HL-60 (cell line): Measurements from ENCODE around the gene DTYMK.
A peak's percentile ranks its signal among the peaks of the same experiment; 100 is the strongest.

Source experiments
- DNase-seq, 2 experiments: peaks; one replicate each; pipeline ENCODE4 v3.0.0-alpha.2; 2010 to 2020; ENCODE audit warnings: low read depth in 1 of 2, low spot score in 1 of 2
- H3K27ac ChIP-seq: fragments of 250-450 bp; sonication (Bioruptor Pico); replicated peaks from 2 replicates; pipeline ENCODE4 v1.5.1; 2020; ENCODE audit warnings: mild to moderate bottlenecking, moderate library complexity
- H3K27me3 ChIP-seq: fragments of 250-450 bp; sonication (Bioruptor Pico); 2 replicates; pipeline ENCODE4 v1.5.1; 2021; ENCODE audit warnings: mild to moderate bottlenecking, moderate library complexity; ENCODE audit not compliant: insufficient read depth, poor library complexity, severe bottlenecking
- H3K4me3 ChIP-seq: replicated peaks from 2 replicates; pipeline ENCODE4 v1.5.1; 2011; ENCODE audit warnings: mild to moderate bottlenecking, control low read depth, low read length; ENCODE audit not compliant: insufficient read depth
- GABPA ChIP-seq: IDR thresholded peaks from 2 replicates; pipeline ENCODE4 v1.6.1; 2012; ENCODE audit warnings: low read depth
- POLR2AphosphoS5 ChIP-seq: IDR thresholded peaks from 2 replicates; pipeline ENCODE4 v1.6.1; 2012; ENCODE audit warnings: low read depth
- SPI1 ChIP-seq: IDR thresholded peaks from 2 replicates; pipeline ENCODE4 v1.6.1; 2012; ENCODE audit warnings: low read depth, mild to moderate bottlenecking, borderline replicate concordance
- TF ChIP-seq, protein P1 (sequence below): IDR thresholded peaks from 2 replicates; pipeline ENCODE4 v1.6.1; 2012; ENCODE audit warnings: low read depth; ENCODE audit not compliant: insufficient replicate concordance
- TF ChIP-seq, protein P2 (sequence below): IDR thresholded peaks from one replicate; pipeline ENCODE4 v1.5.1; 2011; ENCODE audit warnings: low read length, control low read depth, inconsistent platforms; ENCODE audit not compliant: insufficient read depth

The DTYMK gene

DNA sequence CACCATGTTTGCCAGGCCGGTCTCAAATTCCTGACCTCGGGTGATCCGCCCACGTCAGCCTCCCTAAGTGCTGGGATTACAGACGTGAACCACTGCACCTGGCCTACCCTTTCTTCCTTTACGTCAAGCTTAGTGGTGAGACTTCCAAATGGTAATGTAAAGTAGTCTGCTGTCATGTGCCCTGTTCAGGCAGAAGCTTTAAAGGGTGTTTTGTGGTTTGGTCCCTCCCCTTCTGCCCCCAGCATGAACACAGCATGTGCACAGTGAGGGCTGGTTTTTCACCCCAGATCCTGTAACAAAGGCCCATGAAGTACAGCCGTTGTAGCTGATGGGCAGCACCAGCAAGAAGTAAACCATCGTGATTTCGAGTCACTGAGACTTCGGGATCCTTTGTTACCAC, 2.7 kb upstream of the DTYMK start:
- DNase-seq, result no peak
- Histone ChIP-seq H3K27ac (no peak overlapping the region), H3K4me3 (no peak overlapping the region), H3K27me3 (no peaks in the 10 kb centered on the region)
- TF ChIP-seq POLR2AphosphoS5, result peak; percentile 19
- TF ChIP-seq, protein P1, sequence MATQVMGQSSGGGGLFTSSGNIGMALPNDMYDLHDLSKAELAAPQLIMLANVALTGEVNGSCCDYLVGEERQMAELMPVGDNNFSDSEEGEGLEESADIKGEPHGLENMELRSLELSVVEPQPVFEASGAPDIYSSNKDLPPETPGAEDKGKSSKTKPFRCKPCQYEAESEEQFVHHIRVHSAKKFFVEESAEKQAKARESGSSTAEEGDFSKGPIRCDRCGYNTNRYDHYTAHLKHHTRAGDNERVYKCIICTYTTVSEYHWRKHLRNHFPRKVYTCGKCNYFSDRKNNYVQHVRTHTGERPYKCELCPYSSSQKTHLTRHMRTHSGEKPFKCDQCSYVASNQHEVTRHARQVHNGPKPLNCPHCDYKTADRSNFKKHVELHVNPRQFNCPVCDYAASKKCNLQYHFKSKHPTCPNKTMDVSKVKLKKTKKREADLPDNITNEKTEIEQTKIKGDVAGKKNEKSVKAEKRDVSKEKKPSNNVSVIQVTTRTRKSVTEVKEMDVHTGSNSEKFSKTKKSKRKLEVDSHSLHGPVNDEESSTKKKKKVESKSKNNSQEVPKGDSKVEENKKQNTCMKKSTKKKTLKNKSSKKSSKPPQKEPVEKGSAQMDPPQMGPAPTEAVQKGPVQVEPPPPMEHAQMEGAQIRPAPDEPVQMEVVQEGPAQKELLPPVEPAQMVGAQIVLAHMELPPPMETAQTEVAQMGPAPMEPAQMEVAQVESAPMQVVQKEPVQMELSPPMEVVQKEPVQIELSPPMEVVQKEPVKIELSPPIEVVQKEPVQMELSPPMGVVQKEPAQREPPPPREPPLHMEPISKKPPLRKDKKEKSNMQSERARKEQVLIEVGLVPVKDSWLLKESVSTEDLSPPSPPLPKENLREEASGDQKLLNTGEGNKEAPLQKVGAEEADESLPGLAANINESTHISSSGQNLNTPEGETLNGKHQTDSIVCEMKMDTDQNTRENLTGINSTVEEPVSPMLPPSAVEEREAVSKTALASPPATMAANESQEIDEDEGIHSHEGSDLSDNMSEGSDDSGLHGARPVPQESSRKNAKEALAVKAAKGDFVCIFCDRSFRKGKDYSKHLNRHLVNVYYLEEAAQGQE, result no peak

DNA sequence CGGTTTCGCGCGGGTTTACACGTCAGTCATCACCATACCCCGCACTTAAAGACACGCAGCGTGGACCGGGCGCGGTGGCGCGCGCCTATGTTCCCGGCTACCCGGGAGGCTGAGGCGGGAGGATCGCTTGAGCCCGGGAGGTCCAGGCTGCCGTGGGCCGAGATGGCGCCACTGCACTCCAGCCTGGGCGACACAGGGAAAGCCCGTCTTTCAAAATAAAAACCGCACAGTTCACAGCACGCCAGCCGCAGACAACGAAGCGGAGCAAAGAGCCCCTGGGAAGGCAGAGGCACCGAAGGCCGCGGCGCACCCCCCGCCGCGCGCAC, 328 bp downstream of the DTYMK start:
- TF ChIP-seq, protein P1, result no peak
- TF ChIP-seq, protein P2, sequence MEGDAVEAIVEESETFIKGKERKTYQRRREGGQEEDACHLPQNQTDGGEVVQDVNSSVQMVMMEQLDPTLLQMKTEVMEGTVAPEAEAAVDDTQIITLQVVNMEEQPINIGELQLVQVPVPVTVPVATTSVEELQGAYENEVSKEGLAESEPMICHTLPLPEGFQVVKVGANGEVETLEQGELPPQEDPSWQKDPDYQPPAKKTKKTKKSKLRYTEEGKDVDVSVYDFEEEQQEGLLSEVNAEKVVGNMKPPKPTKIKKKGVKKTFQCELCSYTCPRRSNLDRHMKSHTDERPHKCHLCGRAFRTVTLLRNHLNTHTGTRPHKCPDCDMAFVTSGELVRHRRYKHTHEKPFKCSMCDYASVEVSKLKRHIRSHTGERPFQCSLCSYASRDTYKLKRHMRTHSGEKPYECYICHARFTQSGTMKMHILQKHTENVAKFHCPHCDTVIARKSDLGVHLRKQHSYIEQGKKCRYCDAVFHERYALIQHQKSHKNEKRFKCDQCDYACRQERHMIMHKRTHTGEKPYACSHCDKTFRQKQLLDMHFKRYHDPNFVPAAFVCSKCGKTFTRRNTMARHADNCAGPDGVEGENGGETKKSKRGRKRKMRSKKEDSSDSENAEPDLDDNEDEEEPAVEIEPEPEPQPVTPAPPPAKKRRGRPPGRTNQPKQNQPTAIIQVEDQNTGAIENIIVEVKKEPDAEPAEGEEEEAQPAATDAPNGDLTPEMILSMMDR, result no peak
- no peak for TF ChIP-seq GABPA
- no peak for TF ChIP-seq POLR2AphosphoS5
- no peak for TF ChIP-seq SPI1
- Histone ChIP-seq H3K4me3 (peak overlapping the region; percentile 90), H3K27me3 (no peaks in the 10 kb centered on the region), H3K27ac (peak overlapping the region; percentile 93)
- DNase-seq, result no peak

DNA sequence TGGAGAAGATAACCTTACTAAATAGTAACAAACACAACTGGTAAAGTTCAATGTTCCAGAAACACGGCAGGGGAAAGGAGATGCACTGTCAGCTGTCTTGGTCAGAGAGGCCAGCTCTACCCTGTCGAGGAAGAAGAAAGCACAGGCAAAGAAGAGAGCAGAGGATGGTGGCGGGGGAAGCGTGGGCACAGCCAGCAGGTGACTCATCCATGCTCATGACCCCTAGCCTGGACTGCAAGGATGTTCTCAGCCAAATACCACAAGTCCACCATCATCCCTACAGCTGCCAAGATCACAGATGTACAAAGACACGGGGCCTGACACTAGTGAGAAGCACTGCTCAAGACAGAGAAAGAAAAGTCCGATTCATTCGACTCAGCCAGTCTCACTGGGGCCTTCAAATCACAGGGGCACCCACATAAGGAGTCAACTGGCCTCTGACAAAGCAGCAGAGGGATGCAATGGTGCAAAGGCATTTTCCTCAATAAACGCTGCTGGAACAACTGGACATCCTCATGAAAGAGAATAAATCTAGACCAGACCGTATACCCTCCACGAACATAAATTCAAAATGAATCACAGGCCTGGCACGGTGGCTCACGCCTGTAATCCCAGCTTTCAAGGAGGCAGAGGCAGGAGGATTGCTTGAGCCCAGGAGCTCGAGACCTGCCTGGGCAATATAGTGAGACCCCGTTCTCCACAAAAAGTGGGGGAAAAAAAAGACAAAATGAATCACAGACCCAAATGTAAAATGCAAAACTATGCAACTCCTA, 5.6 kb downstream of the DTYMK start:
- Histone ChIP-seq H3K27me3 (no peaks in the 10 kb centered on the region), H3K4me3 (no peak overlapping the region), H3K27ac (no peak overlapping the region)
- DNase-seq, result no peak
- TF ChIP-seq, protein P2, result no peak
- TF ChIP-seq GABPA (no peak), POLR2AphosphoS5 (no peak), SPI1 (no peak)
- TF ChIP-seq, protein P1, result no peak
